ENCODE measurements around the gene SIRT2.

DNA sequence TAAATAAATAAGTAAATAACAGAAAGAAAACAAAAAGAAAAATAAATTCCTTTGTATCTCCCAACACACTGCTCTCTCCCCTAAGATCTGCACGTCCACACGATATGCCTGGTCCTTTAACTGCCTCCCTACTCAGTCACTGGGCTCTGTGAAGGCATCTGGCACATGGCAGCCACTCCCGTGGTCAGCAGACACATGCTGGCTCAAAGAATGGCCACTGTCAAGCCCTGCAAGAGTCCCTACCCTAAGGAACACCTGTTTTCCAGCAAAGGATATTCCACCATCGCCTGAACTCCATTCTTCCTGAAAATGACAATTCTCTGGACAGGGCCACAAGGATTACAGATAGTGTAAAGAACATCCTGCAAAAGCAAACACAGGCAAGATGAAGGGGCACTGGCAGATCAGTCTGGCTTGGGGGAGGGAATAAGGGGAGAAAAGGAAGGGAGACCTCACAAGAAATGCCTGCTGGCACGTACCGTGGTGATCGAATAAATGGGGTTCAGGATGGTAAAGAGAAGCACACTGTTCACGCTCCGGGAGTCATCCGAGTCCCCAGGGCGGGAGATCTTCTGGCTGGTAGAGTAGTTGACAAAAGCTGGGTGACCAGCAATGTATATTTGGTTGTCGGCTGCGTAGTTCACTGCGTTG, 53.9 kb downstream of the SIRT2 start:
- TF ChIP-seq, protein P1, sequence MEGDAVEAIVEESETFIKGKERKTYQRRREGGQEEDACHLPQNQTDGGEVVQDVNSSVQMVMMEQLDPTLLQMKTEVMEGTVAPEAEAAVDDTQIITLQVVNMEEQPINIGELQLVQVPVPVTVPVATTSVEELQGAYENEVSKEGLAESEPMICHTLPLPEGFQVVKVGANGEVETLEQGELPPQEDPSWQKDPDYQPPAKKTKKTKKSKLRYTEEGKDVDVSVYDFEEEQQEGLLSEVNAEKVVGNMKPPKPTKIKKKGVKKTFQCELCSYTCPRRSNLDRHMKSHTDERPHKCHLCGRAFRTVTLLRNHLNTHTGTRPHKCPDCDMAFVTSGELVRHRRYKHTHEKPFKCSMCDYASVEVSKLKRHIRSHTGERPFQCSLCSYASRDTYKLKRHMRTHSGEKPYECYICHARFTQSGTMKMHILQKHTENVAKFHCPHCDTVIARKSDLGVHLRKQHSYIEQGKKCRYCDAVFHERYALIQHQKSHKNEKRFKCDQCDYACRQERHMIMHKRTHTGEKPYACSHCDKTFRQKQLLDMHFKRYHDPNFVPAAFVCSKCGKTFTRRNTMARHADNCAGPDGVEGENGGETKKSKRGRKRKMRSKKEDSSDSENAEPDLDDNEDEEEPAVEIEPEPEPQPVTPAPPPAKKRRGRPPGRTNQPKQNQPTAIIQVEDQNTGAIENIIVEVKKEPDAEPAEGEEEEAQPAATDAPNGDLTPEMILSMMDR (IDR thresholded peaks at IDR 0.05), result no peak
- TF ChIP-seq POLR2AphosphoS5 (IDR thresholded peaks at IDR 0.05; ENCODE audit: low read depth, low read length), result no peak
- TF ChIP-seq, protein P2, sequence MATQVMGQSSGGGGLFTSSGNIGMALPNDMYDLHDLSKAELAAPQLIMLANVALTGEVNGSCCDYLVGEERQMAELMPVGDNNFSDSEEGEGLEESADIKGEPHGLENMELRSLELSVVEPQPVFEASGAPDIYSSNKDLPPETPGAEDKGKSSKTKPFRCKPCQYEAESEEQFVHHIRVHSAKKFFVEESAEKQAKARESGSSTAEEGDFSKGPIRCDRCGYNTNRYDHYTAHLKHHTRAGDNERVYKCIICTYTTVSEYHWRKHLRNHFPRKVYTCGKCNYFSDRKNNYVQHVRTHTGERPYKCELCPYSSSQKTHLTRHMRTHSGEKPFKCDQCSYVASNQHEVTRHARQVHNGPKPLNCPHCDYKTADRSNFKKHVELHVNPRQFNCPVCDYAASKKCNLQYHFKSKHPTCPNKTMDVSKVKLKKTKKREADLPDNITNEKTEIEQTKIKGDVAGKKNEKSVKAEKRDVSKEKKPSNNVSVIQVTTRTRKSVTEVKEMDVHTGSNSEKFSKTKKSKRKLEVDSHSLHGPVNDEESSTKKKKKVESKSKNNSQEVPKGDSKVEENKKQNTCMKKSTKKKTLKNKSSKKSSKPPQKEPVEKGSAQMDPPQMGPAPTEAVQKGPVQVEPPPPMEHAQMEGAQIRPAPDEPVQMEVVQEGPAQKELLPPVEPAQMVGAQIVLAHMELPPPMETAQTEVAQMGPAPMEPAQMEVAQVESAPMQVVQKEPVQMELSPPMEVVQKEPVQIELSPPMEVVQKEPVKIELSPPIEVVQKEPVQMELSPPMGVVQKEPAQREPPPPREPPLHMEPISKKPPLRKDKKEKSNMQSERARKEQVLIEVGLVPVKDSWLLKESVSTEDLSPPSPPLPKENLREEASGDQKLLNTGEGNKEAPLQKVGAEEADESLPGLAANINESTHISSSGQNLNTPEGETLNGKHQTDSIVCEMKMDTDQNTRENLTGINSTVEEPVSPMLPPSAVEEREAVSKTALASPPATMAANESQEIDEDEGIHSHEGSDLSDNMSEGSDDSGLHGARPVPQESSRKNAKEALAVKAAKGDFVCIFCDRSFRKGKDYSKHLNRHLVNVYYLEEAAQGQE (IDR thresholded peaks at IDR 0.05; ENCODE audit: insufficient read depth in 1 of 2, low read depth in 2 of 2, low read length in 1 of 2), result no peak
- TF ChIP-seq TCF7L2 (IDR thresholded peaks at IDR 0.05; ENCODE audit: low read depth, low read length), result no peak
- no peak for TF ChIP-seq SIN3A (IDR thresholded peaks at IDR 0.05; ENCODE audit: borderline replicate concordance, insufficient read depth, low read depth, low read length)

Measured in Panc1 (cell line).